Epithelial cell of proximal tubule (primary cell): Measurements from ENCODE around the gene PRKCD. TPM values are rescaled to one million over a fixed set of nuclear protein-coding genes. Genes with fewer than 3 reads are reported as not detected.

Experiments used
- DNase-seq: peaks from one replicate; pipeline ENCODE4 v3.0.0-alpha.2; 2011; ENCODE audit warnings: low read depth
- H3K4me3 ChIP-seq: 2 replicates; pipeline ENCODE4 v1.5.1; 2011; ENCODE audit warnings: low read depth, mild to moderate bottlenecking, low read length
- CTCF ChIP-seq: conservative IDR thresholded peaks from 2 replicates; pipeline ENCODE4 v1.5.1; 2012; ENCODE audit warnings: low read depth, mild to moderate bottlenecking, low read length
- total RNA-seq: library from RNA; depleted of rRNA; stranded (reverse); fragments of >200 nt; gene quantifications from 2 replicates; pipeline ENCODE4 v1.2.3, GENCODE V29; 2015

The PRKCD gene
- total RNA-seq: 4.0 and 9.3 TPM in 2 replicates

GRCh38 chr3:53160660-53161449 lies at the start of gene PRKCD:
PRKCD (plus strand) TSS chr3:53161209; CDS start chr3:53178423, 17,214 bp downstream.
- DNase-seq: no peak
- peak; percentile 28 for TF ChIP-seq CTCF
- H3K4me3 ChIP-seq: peak within 1 kb of the TSS; percentile 89

GRCh38 chr3:53111822-53112221 lies 49.2 kb upstream of the PRKCD start:
- TF ChIP-seq CTCF: no peak
- no peak overlapping the region for H3K4me3 ChIP-seq
- DNase-seq: no peak

GRCh38 chr3:53113293-53114010 lies 47.6 kb upstream of the PRKCD start:
- no peak overlapping the region for H3K4me3 ChIP-seq
- no peak for TF ChIP-seq CTCF
- no peak for DNase-seq

GRCh38 chr3:53114011-53114400 lies 47.0 kb upstream of the PRKCD start:
- H3K4me3 ChIP-seq: no peak overlapping the region
- TF ChIP-seq CTCF: peak; percentile 98
- no peak for DNase-seq

GRCh38 chr3:53114412-53115074 lies 46.5 kb upstream of the PRKCD start:
- DNase-seq: no peak
- no peak overlapping the region for H3K4me3 ChIP-seq
- no peak for TF ChIP-seq CTCF

GRCh38 chr3:53116956-53117355 lies 44.1 kb upstream of the PRKCD start:
- DNase-seq: no peak
- no peak for TF ChIP-seq CTCF
- H3K4me3 ChIP-seq: no peak overlapping the region
